GM12874 (cell line): Measurements from ENCODE around the gene PPP1R37.

ENCODE experiments used
- CTCF ChIP-seq: IDR thresholded peaks from 2 replicates; pipeline ENCODE4 v1.5.1; 2011; ENCODE audit warnings: low read depth, mild to moderate bottlenecking, control low read depth, low read length, moderate library complexity; ENCODE audit not compliant: insufficient read depth

PPP1R37 gene

GRCh38 chr19:45139286-45140143 is 46.5 kb downstream of the PPP1R37 start:
- TF ChIP-seq CTCF = no peak

- TF ChIP-seq CTCF = no peak
These were observed 47.1 kb downstream of the PPP1R37 start for GRCh38 chr19:45140144-45140503.

- TF ChIP-seq CTCF = no peak
These were observed 47.6 kb downstream of the PPP1R37 start for GRCh38 chr19:45140533-45140932.

- TF ChIP-seq CTCF = no peak
These were observed 48.4 kb downstream of the PPP1R37 start for GRCh38 chr19:45141203-45141900.

GRCh38 chr19:45142016-45142725 is 49.2 kb downstream of the PPP1R37 start:
- TF ChIP-seq CTCF = no peak

GRCh38 chr19:45142726-45143110 is 49.7 kb downstream of the PPP1R37 start:
- TF ChIP-seq CTCF = no peak
